ENCODE data around the gene PIGU.
"Not testable (repeated sequence)": the region's sequence is repeated elsewhere in the genome, so short reads cannot be mapped to it uniquely, and the experiment has no call there.

DNA sequence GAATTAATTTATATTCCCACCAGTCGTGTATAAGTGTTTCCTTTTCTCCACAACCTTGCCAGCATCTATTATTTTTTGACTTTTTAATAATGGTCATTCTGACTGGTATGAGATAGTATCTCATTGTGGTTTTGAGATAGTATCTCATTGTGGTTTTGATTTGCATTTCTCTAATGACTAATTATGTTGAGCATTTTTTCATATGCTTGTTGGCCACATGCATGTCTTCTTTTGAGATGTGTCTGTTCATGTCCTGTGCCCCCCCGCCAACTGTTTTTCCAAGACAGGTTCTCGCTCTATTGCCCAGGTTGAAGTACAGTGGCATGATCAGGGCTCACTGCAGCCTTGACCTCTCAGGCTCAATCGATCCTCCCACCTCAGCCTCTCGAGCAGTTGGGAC is 15.1 kb downstream of the PIGU start:
- TF ChIP-seq ZNF24 (IDR thresholded peaks at IDR 0.05); BHLHE40 (IDR thresholded peaks at IDR 0.05; ENCODE audit: low read length); NFIC (IDR thresholded peaks at IDR 0.05); JUND (IDR thresholded peaks at IDR 0.05; ENCODE audit: borderline replicate concordance, low read depth, low read length); JUND (tag; IDR thresholded peaks at IDR 0.05; ENCODE audit: borderline replicate concordance, low read depth, low read length); PHTF2 (CRISPR knock-in tag; IDR thresholded peaks at IDR 0.05); KLF13 (tag; IDR thresholded peaks at IDR 0.05; ENCODE audit: borderline replicate concordance, low read depth); RFX5 (IDR thresholded peaks at IDR 0.05; ENCODE audit: low read depth, low read length); FOXJ2 (tag; IDR thresholded peaks at IDR 0.05); ZNF785 (CRISPR knock-in tag; IDR thresholded peaks at IDR 0.05); HDAC6 (IDR thresholded peaks at IDR 0.05; ENCODE audit: low read depth, low read length): not testable (repeated sequence)
- TF ChIP-seq, protein P1, sequence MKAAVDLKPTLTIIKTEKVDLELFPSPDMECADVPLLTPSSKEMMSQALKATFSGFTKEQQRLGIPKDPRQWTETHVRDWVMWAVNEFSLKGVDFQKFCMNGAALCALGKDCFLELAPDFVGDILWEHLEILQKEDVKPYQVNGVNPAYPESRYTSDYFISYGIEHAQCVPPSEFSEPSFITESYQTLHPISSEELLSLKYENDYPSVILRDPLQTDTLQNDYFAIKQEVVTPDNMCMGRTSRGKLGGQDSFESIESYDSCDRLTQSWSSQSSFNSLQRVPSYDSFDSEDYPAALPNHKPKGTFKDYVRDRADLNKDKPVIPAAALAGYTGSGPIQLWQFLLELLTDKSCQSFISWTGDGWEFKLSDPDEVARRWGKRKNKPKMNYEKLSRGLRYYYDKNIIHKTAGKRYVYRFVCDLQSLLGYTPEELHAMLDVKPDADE (conservative IDR thresholded peaks at IDR 0.05; ENCODE audit: control insufficient read depth, low read depth, low read length), result not testable (repeated sequence)

All from K562 (cell line).